Measurements from ENCODE around the gene FAM241B.

FAM241B gene

DNA sequence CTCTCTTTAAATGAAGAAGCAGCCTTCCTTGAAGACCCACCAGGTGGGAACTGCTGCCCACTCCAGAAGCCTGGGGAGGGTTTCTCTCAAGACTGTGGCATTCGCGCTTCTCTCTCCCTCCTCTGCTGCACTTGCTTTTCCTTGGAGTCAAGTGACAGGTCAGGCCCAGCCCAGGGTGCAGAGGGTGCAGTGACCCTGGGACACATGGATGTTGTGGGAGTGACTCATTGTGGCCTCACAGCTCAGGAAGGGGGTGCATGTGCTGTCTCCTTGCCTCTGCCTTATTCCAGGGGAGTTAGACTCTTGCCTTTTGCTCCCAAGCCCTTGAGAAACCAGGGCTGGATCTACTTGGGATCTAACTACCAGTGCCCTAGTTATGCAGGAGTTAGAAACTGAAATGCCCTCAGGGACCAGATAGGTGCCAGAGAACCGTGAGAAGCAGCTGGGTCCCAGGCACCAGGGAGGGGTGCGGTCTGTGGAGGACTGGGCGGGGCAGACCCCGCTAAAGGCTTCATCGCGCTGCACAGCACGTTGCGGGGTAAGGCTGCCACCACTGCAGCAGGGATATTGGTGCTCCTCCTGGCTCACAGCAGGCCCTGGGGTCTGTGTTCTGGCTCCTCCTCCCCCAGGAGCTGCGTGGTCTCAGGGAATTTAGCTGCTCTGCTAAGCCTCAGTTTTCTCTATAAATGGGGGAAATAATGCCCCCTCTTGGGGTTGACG, 11.4 kb downstream of the FAM241B start:
- Histone ChIP-seq H3K27me3 (ENCODE audit: control insufficient read depth, insufficient read depth, low read length) (no peaks in the 10 kb centered on the region), H3K27ac (ENCODE audit: low read length) (no peak overlapping the region), H3K36me3 (ENCODE audit: control insufficient read depth, insufficient read depth, low read length) (no peaks in the 10 kb centered on the region), H3K4me1 (ENCODE audit: control insufficient read depth, insufficient read depth, low read length) (peaks cover 4% of the 10 kb centered on the region; the same call in 1 of the 2 replicates), H3K9me3 (ENCODE audit: control insufficient read depth, insufficient read depth, low read length) (no peaks in the 10 kb centered on the region), H3K4me3 (ENCODE audit: low read length) (no peak overlapping the region)
- DNase-seq (ENCODE audit: low read depth, low spot score) = no peak
- WGBS (ENCODE audit: insufficient coverage, insufficient read length) = no CpG with 5 or more reads among the region's 12 CpGs

DNA sequence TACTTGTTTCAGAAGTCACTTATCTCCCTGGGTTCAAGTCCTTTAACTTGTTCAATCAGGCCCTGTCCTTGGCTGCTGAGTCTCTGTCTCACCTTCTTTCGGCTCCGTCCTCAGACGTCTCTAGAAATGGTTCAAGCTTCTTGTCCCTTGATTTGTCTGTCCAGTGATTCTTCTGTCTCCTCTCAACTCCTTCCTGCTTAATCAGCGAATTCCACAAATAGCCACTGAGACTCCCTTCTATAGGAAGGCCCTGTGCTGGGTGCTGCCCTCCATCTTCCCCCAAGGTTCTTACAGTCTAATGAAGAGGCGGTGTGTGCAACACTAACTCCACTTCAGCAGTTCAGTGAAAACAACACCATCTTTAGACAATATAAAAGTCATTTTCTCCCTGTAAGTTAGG, 12.7 kb downstream of the FAM241B start:
- H3K27ac ChIP-seq (ENCODE audit: low read length) = no peak overlapping the region

DNA sequence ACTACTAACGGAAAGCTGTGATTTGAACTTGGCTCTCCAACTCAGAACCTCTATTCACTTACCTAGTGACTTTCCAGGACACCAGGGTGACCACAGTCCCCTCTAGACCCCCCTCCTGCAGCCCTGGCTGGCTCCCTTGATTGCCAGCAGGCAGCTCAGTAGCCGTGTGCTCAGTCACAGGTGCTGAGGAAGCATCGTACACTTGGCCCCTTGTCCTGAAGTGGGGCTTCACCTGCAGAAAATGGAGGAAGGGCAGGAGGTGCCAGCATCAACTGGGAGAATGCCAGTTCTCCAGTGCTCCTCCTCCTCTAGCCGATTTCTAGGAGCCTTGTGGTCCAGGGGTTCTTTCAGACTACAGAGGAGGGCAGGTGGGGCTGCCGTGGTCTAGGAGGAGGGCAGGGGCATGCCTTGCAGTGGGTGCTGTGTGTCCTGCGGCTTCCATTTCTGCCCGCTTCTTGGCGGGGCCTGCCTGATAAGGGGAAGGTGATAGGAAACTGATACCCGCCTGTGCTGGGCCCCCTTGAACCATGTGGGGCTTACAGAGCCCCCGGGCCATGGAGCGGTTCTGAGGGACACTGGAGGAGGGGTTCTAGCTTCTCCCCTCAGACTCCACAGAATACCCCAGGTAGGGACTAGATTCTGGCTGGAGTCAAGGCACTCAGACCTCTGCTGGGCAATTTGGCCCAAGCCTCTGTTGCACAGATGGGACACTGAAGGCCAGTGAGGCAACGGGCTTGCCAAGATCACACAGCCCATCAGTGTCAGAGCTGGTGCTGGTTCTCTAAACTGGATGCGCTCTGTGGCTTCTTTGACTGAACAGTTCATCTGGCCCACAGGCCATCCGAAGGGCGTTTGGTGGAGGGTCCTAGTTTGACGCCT, 14.0 kb downstream of the FAM241B start:
- Histone ChIP-seq H3K27ac (ENCODE audit: low read length) (no peak overlapping the region), H3K27me3 (ENCODE audit: control insufficient read depth, insufficient read depth, low read length) (no peaks in the 10 kb centered on the region), H3K4me3 (ENCODE audit: low read length) (no peak overlapping the region), H3K9me3 (ENCODE audit: control insufficient read depth, insufficient read depth, low read length) (no peaks in the 10 kb centered on the region), H3K4me1 (ENCODE audit: control insufficient read depth, insufficient read depth, low read length) (0 out of 2 replicates have a peak, but pooled peaks cover 2% of the 10 kb centered on the region), H3K36me3 (ENCODE audit: control insufficient read depth, insufficient read depth, low read length) (no peaks in the 10 kb centered on the region)
- WGBS (ENCODE audit: insufficient coverage, insufficient read length) = no CpG with 5 or more reads among the region's 16 CpGs
- DNase-seq (ENCODE audit: low read depth, low spot score) = no peak

More for the DNA sequence above, 12.7 kb downstream of the FAM241B start:
- WGBS (ENCODE audit: insufficient coverage, insufficient read length) = no CpG with 5 or more reads among the region's 5 CpGs
- no peak for DNase-seq (ENCODE audit: low read depth, low spot score)
- Histone ChIP-seq H3K4me1 (ENCODE audit: control insufficient read depth, insufficient read depth, low read length) (0 out of 2 replicates have a peak, but pooled peaks cover 2% of the 10 kb centered on the region), H3K9me3 (ENCODE audit: control insufficient read depth, insufficient read depth, low read length) (no peaks in the 10 kb centered on the region), H3K27me3 (ENCODE audit: control insufficient read depth, insufficient read depth, low read length) (no peaks in the 10 kb centered on the region), H3K4me3 (ENCODE audit: low read length) (no peak overlapping the region), H3K36me3 (ENCODE audit: control insufficient read depth, insufficient read depth, low read length) (no peaks in the 10 kb centered on the region)

DNA sequence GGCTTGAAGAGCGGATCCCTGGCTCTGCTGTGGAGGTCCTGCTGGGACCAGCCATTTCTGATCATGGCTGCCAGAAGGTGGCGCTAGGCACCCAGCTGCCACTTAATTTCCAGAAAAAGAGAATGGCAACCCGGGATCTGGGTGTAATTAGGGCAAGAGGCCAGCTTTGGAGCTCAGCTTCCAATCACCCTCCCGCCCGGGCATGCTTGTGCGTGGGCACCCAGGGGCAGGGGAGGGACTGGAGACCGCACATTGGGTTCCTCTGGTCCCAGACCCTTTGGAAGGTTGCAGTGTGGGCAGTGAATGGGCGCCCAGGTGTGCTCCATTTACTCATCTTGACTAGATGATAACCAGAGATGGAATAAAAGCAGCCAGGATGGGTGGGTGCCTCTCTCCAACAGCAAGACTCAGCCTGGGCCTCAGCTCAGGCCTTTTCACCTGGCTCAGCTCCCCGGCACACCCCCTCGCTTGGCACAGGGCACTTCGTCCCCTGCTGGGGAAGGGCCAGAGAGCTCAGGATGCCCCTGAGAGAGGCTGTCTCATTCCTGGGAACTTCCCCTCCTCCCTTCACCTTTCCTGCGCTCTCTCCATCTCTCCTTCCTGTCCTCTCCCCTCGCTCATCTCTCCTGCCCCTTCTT, 14.7 kb downstream of the FAM241B start:
- H3K9me3 ChIP-seq (ENCODE audit: control insufficient read depth, insufficient read depth, low read length) = no peaks in the 10 kb centered on the region
- H3K27ac ChIP-seq (ENCODE audit: low read length) = no peak overlapping the region
- H3K4me1 ChIP-seq (ENCODE audit: control insufficient read depth, insufficient read depth, low read length) = 0 out of 2 replicates have a peak, but pooled peaks cover 2% of the 10 kb centered on the region
- H3K36me3 ChIP-seq (ENCODE audit: control insufficient read depth, insufficient read depth, low read length) = no peaks in the 10 kb centered on the region
- no peak for DNase-seq (ENCODE audit: low read depth, low spot score)
- WGBS (ENCODE audit: insufficient coverage, insufficient read length) = no CpG with 5 or more reads among the region's 13 CpGs
- H3K4me3 ChIP-seq (ENCODE audit: low read length) = no peak overlapping the region
- H3K27me3 ChIP-seq (ENCODE audit: control insufficient read depth, insufficient read depth, low read length) = no peaks in the 10 kb centered on the region

DNA sequence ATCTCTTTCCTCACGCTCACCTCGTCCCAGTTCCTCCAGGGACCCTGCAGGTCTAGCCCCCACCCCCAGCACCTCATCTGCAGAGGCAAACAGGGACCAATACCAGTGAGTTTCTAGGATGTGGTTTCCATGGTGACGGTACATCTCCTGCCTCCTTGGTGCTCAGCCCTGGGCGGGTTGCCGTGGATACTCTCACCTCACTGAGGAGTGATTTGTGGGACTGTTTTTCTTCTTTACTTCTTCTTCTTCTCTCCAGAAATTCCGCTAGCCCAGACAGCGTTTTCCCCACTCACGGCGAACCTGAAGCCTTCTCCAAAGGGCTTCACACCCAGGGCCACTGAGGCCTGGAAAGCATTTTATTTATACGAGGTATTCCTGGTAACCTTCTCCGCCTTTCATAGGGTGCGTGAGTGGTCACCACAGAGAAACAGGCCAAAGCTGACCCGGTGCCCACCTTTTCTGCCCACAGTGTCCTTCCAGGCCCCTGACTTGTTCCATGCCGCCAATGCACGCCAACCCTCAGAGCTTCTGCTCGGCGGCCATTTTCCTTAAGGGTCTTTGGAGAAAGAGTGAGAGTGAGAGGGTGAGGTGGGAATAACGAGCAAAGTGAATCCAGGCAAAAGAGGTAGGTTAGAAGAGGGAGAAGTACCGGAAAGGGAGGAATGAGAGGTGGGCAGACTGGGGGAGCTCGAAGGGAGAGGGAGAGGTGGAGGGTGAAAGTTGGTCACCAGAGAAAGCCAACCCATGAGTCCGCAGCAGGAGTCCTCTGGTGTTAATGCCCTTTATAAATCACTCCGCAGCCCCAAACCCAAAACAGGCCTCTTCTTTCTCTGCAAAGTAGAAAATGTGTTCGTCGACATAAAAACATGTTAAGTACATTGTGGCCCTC, 15.5 kb downstream of the FAM241B start:
- H3K4me3 ChIP-seq (ENCODE audit: low read length) = no peak overlapping the region
- no peaks in the 10 kb centered on the region for H3K36me3 ChIP-seq (ENCODE audit: control insufficient read depth, insufficient read depth, low read length)
- H3K27ac ChIP-seq (ENCODE audit: low read length) = no peak overlapping the region
- no peaks in the 10 kb centered on the region for H3K27me3 ChIP-seq (ENCODE audit: control insufficient read depth, insufficient read depth, low read length)
- WGBS (ENCODE audit: insufficient coverage, insufficient read length) = 100% methylated on average over 1 of the region's 24 CpGs
- 0 out of 2 replicates have a peak, but pooled peaks cover 2% of the 10 kb centered on the region for H3K4me1 ChIP-seq (ENCODE audit: control insufficient read depth, insufficient read depth, low read length)
- no peaks in the 10 kb centered on the region for H3K9me3 ChIP-seq (ENCODE audit: control insufficient read depth, insufficient read depth, low read length)
- no peak for DNase-seq (ENCODE audit: low read depth, low spot score)

DNA sequence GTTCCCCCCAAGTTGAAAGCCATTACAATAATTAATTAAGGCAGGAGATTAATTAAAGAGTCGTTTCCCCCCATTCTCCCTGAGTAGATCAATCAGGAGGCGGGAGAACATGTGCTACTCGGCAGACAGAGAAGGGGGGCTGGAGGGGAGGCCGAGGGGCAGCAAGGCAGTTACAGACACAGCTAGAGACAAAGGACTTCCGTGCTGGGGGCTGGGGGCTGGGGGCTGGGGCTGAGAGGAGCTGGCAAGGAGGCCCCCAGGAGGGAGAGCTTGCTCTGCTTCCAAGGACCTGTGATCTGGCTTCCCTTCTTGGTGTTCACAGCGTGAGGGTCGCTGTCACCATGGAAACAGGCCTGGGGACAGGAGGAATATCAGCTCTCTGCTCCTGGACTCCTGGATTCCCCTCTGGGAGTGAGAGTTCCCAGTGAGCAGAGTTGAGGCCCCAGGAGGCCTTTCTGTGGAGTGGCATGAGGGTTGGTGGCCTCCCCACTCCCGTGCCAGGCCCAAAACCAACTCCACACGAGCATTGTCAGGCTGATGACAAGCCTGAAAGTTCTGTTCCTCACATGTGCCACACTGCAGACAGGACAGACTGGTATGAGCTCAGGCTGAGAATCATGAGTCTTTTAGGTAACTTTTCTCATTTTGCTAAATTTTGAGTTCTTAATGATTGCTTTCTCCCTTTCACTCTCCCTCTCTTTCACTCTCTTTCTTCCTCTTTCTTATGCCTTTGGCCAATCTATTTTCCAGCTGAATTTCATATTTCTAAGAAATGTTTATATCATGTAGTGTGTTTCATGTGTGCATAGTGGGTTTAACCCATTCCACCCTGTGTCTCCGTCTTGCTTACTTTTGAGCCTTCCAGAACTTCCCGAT, 16.4 kb downstream of the FAM241B start:
- no peak overlapping the region for H3K4me3 ChIP-seq (ENCODE audit: low read length)
- H3K36me3 ChIP-seq (ENCODE audit: control insufficient read depth, insufficient read depth, low read length) = no peaks in the 10 kb centered on the region
- H3K9me3 ChIP-seq (ENCODE audit: control insufficient read depth, insufficient read depth, low read length) = no peaks in the 10 kb centered on the region
- H3K4me1 ChIP-seq (ENCODE audit: control insufficient read depth, insufficient read depth, low read length) = 0 out of 2 replicates have a peak, but pooled peaks cover 2% of the 10 kb centered on the region
- H3K27me3 ChIP-seq (ENCODE audit: control insufficient read depth, insufficient read depth, low read length) = no peaks in the 10 kb centered on the region
- no CpG with 5 or more reads among the region's 11 CpGs for WGBS (ENCODE audit: insufficient coverage, insufficient read length)
- DNase-seq (ENCODE audit: low read depth, low spot score) = no peak
- no peak overlapping the region for H3K27ac ChIP-seq (ENCODE audit: low read length)

DNA sequence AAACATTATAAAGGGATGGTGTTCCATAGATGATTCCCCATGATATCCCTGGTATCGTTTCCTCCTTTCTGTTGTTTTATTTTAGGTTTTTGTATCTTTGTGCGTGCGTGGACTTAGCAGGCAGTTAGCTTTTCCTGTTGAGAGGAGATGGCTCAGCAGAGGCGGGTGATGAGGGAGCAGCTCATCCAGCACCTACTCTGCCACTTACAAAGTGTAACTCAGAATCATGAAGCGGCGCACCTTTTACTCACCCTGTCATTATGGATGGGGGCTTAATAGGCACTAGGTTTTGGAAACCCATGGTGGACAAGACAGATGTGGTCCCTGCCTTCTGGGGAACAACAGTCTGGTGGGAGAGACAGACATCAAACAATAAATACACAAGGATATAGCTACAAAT, 17.1 kb downstream of the FAM241B start:
- 0 out of 2 replicates have a peak, but pooled peaks cover 2% of the 10 kb centered on the region for H3K4me1 ChIP-seq (ENCODE audit: control insufficient read depth, insufficient read depth, low read length)
- no peak overlapping the region for H3K27ac ChIP-seq (ENCODE audit: low read length)
- H3K27me3 ChIP-seq (ENCODE audit: control insufficient read depth, insufficient read depth, low read length) = no peaks in the 10 kb centered on the region
- H3K36me3 ChIP-seq (ENCODE audit: control insufficient read depth, insufficient read depth, low read length) = no peaks in the 10 kb centered on the region
- WGBS (ENCODE audit: insufficient coverage, insufficient read length) = no CpG with 5 or more reads among the region's 6 CpGs
- no peak overlapping the region for H3K4me3 ChIP-seq (ENCODE audit: low read length)
- no peaks in the 10 kb centered on the region for H3K9me3 ChIP-seq (ENCODE audit: control insufficient read depth, insufficient read depth, low read length)
- DNase-seq (ENCODE audit: low read depth, low spot score) = no peak

DNA sequence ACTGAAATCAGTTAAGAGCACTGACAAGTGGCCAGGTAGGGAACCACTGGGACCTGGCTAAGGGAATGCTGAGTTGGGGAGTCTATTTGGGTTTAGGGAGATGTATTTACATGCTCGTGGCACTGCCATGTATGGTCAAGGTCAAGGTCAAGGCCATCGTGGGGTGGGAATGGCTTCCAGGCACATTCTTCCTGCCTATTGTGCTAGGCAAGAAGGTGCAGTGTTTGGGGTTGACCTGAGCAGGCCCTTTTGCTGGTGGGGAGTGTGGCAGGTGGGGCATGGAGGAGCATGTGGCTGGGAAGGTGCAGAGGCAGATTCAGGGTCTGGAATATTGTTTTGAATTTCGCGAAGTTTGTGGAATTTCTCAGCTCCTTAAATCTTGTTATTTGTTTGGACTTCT, 17.8 kb downstream of the FAM241B start:
- Histone ChIP-seq H3K27me3 (ENCODE audit: control insufficient read depth, insufficient read depth, low read length) (no peaks in the 10 kb centered on the region), H3K36me3 (ENCODE audit: control insufficient read depth, insufficient read depth, low read length) (no peaks in the 10 kb centered on the region), H3K4me3 (ENCODE audit: low read length) (no peak overlapping the region), H3K4me1 (ENCODE audit: control insufficient read depth, insufficient read depth, low read length) (0 out of 2 replicates have a peak, but pooled peaks cover 2% of the 10 kb centered on the region), H3K9me3 (ENCODE audit: control insufficient read depth, insufficient read depth, low read length) (no peaks in the 10 kb centered on the region), H3K27ac (ENCODE audit: low read length) (no peak overlapping the region)
- no peak for DNase-seq (ENCODE audit: low read depth, low spot score)
- WGBS (ENCODE audit: insufficient coverage, insufficient read length) = no CpG with 5 or more reads among the region's 4 CpGs

DNA sequence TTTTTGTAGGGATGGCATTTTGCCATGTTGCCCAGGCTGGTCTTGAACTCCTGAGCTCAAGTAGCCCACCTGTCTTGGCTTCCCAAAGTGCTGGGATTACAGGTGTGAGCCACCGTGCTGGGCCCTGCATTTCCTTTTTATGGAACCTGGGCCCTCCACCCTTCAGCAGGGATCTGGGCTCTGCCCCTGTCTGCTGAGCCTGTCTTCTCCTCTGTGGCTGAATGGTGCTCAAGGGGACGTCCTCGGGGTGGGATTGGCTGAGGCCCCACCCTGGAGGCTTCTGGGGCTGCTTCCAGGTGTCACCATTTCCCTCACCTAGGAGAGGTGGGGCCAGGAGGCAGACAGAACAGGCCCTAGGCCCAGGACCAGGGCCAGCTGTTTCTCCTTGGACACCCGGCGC, 18.4 kb downstream of the FAM241B start:
- WGBS (ENCODE audit: insufficient coverage, insufficient read length) = no CpG with 5 or more reads among the region's 5 CpGs
- Histone ChIP-seq H3K4me1 (ENCODE audit: control insufficient read depth, insufficient read depth, low read length) (0 out of 2 replicates have a peak, but pooled peaks cover 2% of the 10 kb centered on the region), H3K27ac (ENCODE audit: low read length) (no peak overlapping the region), H3K27me3 (ENCODE audit: control insufficient read depth, insufficient read depth, low read length) (no peaks in the 10 kb centered on the region), H3K36me3 (ENCODE audit: control insufficient read depth, insufficient read depth, low read length) (no peaks in the 10 kb centered on the region), H3K4me3 (ENCODE audit: low read length) (no peak overlapping the region), H3K9me3 (ENCODE audit: control insufficient read depth, insufficient read depth, low read length) (no peaks in the 10 kb centered on the region)
- DNase-seq (ENCODE audit: low read depth, low spot score) = no peak

Measured in iPS DF 6.9 (cell line).